GM12891 (cell line): ENCODE measurements around the gene NPVF.

Source experiments
- POLR2A ChIP-seq: IDR thresholded peaks from 2 replicates; pipeline ENCODE4 v1.6.1; 2011; ENCODE audit warnings: low read depth, low read length, control low read depth
- POLR2AphosphoS5 ChIP-seq: IDR thresholded peaks from 2 replicates; pipeline ENCODE4 v1.6.1; 2011; ENCODE audit warnings: low read depth, low read length, control low read depth
- POU2F2 ChIP-seq: IDR thresholded peaks from 2 replicates; pipeline ENCODE4 v1.6.1; 2011; ENCODE audit warnings: low read depth, mild to moderate bottlenecking, control low read depth, low read length, moderate library complexity
- TAF1 ChIP-seq: IDR thresholded peaks from 2 replicates; pipeline ENCODE4 v1.6.1; 2011; ENCODE audit warnings: low read depth, low read length, control low read depth

DNA sequence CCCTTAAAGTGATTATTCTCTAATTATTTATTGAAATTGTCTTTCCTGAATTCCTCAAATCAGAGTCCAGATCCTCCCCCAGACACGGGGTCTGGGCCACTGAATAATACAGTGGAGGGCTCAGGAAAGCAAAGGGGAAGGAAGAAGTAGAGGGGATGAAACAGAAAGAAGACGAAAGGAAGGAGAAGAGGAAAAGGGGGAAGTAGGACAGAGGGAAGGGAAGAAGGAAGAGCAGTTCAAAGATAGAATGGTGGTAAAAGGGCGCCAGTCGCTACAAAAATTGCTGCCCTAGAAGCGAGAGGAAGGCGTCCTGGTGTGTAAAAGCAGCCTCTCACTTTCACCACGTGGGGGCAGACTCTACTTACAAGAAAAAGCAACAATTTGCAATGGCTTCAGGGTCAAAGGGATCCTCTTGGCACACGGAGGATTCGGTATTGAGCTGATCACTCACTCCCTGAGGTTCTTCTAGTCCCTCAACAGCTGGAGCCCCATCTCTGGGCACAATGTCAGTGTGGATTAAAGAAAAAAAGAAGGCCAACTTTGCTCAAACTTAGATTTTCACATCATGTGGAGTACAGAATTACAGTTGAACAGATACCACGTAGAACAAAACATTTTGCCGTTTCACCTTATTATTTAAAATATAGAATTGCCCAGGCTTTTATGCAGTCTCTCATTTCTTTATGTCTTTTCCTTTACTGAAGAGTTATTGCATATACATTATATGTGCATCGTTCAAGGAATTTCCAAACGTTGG lies 31.4 kb upstream of the NPVF start:
- TF ChIP-seq POLR2A (no peak), POLR2AphosphoS5 (no peak), TAF1 (no peak), POU2F2 (no peak)
